SHP77 (cell line): ENCODE results near the gene UBR4.

Source experiments
- DNase-seq, 2 experiments: peaks; one replicate each; lab custom pipeline; 2025; lab: John Stamatoyannopoulos, UW

UBR4 gene

GRCh38 chr1:19036041-19036812 lies 173.8 kb downstream of the UBR4 start:
- DNase-seq: peak in 1 of 2 experiments; percentile 6

- no peak for DNase-seq
Measured at GRCh38 chr1:19035377-19036040, 174.6 kb downstream of the UBR4 start.

- no peak for DNase-seq
Measured at GRCh38 chr1:19034721-19035120, 175.3 kb downstream of the UBR4 start.

GRCh38 chr1:19033926-19034680 lies 176.0 kb downstream of the UBR4 start:
- DNase-seq: no peak

- no peak for DNase-seq
Measured at GRCh38 chr1:19033515-19033839, 176.6 kb downstream of the UBR4 start.

GRCh38 chr1:19032701-19033514 lies 177.2 kb downstream of the UBR4 start:
- no peak for DNase-seq

GRCh38 chr1:19032413-19032695 lies 177.7 kb downstream of the UBR4 start:
- DNase-seq: no peak

GRCh38 chr1:19029191-19030085 lies 180.6 kb downstream of the UBR4 start:
- DNase-seq: peak in 1 of 2 experiments; percentile 22

GRCh38 chr1:19028546-19029129 lies 181.4 kb downstream of the UBR4 start:
- no peak for DNase-seq

GRCh38 chr1:19028110-19028509 lies 182.0 kb downstream of the UBR4 start:
- DNase-seq: peak in 1 of 2 experiments; percentile 50
